ENCODE data around the gene AUP1.

The AUP1 gene

DNA sequence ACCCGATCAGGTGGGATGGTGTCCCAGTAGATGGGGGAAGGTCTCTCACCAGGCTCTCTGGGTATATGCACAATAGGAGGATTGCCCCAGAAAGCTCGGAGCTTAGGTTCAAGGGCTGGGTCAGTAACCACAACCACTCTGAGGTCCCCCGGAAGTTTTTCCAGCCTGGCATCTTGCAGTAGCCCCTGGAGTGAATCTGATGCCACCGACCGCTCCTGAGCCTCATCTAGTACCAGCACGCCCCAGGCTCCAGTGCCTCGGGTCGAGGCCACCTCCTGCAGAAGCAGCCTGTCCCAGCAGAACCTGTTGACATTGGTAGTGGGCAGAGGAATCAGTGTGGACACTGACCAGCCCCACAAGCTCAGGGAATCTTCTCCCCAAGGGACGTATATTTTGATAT is 5.5 kb downstream of the AUP1 start:
- Histone ChIP-seq H3K27me3 (ENCODE audit: insufficient read depth, poor library complexity, severe bottlenecking) (peaks cover 10% of the 10 kb centered on the region), H3K36me3 (ENCODE audit: low read depth) (peaks cover 31% of the 10 kb centered on the region), H3K4me1 (ENCODE audit: insufficient read depth, poor library complexity, severe bottlenecking) (peaks cover 2% of the 10 kb centered on the region), H3K4me3 (ENCODE audit: severe bottlenecking) (no peak overlapping the region), H3K27ac (ENCODE audit: poor library complexity, severe bottlenecking) (no peak overlapping the region), H3K9me3 (ENCODE audit: severe bottlenecking) (no peaks in the 10 kb centered on the region)
- no peak for DNase-seq (ENCODE audit: low spot score)
- ATAC-seq (ENCODE audit: low read depth): no peak
- TF ChIP-seq, protein P1, sequence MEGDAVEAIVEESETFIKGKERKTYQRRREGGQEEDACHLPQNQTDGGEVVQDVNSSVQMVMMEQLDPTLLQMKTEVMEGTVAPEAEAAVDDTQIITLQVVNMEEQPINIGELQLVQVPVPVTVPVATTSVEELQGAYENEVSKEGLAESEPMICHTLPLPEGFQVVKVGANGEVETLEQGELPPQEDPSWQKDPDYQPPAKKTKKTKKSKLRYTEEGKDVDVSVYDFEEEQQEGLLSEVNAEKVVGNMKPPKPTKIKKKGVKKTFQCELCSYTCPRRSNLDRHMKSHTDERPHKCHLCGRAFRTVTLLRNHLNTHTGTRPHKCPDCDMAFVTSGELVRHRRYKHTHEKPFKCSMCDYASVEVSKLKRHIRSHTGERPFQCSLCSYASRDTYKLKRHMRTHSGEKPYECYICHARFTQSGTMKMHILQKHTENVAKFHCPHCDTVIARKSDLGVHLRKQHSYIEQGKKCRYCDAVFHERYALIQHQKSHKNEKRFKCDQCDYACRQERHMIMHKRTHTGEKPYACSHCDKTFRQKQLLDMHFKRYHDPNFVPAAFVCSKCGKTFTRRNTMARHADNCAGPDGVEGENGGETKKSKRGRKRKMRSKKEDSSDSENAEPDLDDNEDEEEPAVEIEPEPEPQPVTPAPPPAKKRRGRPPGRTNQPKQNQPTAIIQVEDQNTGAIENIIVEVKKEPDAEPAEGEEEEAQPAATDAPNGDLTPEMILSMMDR (IDR thresholded peaks at IDR 0.05; ENCODE audit: poor library complexity, severe bottlenecking): no peak

DNA sequence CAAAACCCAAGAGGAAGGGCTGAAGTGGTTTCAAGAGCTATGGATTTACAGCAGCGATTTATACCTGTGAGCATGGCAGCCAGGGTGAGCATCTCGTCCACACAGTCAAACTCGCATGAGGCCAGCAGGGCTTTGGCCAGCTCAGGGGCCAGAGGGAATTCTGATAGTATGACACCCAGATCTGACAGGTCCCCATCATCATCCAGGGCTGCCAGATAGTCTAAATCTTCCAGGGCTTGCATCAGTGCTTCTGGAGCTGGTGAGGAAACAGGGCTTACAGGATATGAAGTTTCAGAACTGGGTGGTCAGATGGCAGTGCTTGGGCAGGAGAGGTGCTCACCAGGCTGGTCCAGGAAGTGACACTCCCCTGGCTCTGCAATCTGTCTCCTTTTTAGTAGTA is 7.0 kb downstream of the AUP1 start:
- Histone ChIP-seq H3K36me3 (ENCODE audit: low read depth) (peaks cover 19% of the 10 kb centered on the region), H3K27me3 (ENCODE audit: insufficient read depth, poor library complexity, severe bottlenecking) (peaks cover 23% of the 10 kb centered on the region), H3K9me3 (ENCODE audit: severe bottlenecking) (no peaks in the 10 kb centered on the region), H3K27ac (ENCODE audit: poor library complexity, severe bottlenecking) (no peak overlapping the region), H3K4me3 (ENCODE audit: severe bottlenecking) (no peak overlapping the region), H3K4me1 (ENCODE audit: insufficient read depth, poor library complexity, severe bottlenecking) (peaks cover 2% of the 10 kb centered on the region)
- no peak for ATAC-seq (ENCODE audit: low read depth)
- DNase-seq (ENCODE audit: low spot score): no peak
- TF ChIP-seq, protein P1 (IDR thresholded peaks at IDR 0.05; ENCODE audit: poor library complexity, severe bottlenecking): no peak

DNA sequence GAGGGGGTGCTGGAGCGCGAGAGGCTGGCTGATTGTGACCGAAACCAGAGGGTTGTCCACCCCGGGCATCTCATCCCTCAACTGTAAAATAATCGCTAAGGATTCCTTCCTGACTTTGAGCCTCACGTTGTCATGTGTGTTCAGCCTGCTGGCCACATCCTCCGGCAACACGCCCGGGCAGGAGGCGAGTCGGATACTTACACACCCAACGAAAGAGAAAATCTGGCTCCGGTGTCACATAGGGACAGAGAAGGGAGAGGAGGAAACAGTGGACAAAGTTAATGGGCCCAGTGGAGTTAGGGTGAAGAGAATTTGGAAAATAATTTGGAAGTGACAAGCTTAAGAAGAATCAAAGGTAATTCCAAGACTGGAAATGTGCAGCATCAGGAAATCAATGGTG is 12.9 kb downstream of the AUP1 start:
- DNase-seq (ENCODE audit: low spot score) (no peak), ATAC-seq (ENCODE audit: low read depth) (no peak)
- no peak overlapping the region for H3K4me3 ChIP-seq (ENCODE audit: severe bottlenecking)
- no peaks in the 10 kb centered on the region for H3K9me3 ChIP-seq (ENCODE audit: severe bottlenecking)
- no peaks in the 10 kb centered on the region for H3K36me3 ChIP-seq (ENCODE audit: low read depth)
- TF ChIP-seq, protein P1 (IDR thresholded peaks at IDR 0.05; ENCODE audit: poor library complexity, severe bottlenecking): no peak
- H3K27ac ChIP-seq (ENCODE audit: poor library complexity, severe bottlenecking): no peak overlapping the region
- H3K27me3 ChIP-seq (ENCODE audit: insufficient read depth, poor library complexity, severe bottlenecking): peaks cover 82% of the 10 kb centered on the region
- H3K4me1 ChIP-seq (ENCODE audit: insufficient read depth, poor library complexity, severe bottlenecking): no peaks in the 10 kb centered on the region

DNA sequence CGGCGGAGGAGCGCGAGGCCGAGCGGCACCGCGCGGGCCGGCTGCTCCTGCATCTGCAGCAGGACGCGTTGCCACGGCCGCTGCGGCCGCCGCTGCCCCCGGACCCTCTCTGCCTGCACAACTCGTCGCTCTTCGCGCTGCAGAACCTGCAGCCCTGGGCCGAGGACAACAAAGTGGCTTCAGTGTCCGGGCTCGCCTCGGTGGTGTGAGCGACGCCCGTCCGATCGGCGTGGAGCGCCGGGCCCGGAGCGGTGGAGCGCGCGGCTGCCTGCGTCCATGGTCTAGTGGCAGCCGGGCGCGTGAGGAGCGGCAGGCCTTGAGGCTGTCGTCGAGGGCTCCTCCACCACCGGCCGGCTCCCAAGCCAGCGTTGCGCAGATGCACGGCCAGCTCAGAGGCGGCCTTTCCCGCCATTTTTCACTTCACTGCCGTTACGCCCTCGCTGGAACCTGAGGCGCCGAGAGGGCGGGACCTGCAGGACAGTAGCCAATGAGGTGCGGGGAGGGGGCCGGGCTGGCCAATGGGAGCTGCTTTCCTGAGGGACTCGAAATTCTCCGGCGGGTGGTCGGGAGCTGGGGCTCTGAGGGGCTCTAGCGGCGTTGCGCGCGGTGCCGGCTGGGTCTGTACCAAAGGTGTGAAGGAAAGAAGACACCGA is 13.4 kb downstream of the AUP1 start:
- Histone ChIP-seq H3K4me3 (ENCODE audit: severe bottlenecking) (no peak overlapping the region), H3K9me3 (ENCODE audit: severe bottlenecking) (no peaks in the 10 kb centered on the region), H3K27ac (ENCODE audit: poor library complexity, severe bottlenecking) (no peak overlapping the region), H3K27me3 (ENCODE audit: insufficient read depth, poor library complexity, severe bottlenecking) (peaks cover 85% of the 10 kb centered on the region), H3K36me3 (ENCODE audit: low read depth) (no peaks in the 10 kb centered on the region), H3K4me1 (ENCODE audit: insufficient read depth, poor library complexity, severe bottlenecking) (no peaks in the 10 kb centered on the region)
- ATAC-seq (ENCODE audit: low read depth): no peak; the same call in 2 of the 3 replicates
- TF ChIP-seq, protein P1 (IDR thresholded peaks at IDR 0.05; ENCODE audit: poor library complexity, severe bottlenecking): no peak
- peak; percentile 69 for DNase-seq (ENCODE audit: low spot score)

DNA sequence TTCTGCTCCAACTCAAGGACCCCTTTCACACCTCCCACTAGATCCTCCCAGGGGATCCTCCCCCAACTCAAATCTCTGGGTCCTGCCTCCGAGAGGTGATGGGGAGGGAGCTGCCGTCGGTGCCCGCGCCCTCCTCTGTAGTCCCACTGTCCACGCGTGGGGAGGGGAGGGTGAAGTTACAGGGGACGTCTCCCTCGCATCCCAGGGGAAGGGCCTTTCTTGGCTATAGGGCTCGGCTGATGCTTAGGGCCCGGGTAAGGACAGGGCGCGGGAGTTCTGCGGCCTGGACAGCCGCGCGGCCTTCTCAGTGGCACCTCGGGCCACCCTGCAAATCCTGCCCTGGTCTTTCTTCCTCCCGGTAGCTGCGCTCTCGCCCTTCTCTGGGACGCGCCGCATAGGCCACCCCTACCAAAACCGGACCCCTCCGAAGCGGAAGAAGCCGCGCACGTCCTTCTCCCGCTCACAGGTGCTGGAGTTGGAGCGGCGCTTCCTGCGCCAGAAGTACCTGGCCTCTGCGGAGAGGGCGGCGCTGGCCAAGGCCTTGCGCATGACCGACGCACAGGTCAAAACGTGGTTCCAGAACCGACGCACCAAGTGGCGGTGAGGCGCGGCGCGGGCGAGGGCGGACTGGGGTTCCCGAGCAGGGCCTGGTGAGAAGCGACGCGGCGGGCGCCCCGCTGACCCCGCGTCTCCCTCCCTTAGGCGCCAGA is 14.1 kb downstream of the AUP1 start:
- DNase-seq (ENCODE audit: low spot score): peak; percentile 42
- TF ChIP-seq, protein P1 (IDR thresholded peaks at IDR 0.05; ENCODE audit: poor library complexity, severe bottlenecking): no peak
- no peak overlapping the region for H3K4me3 ChIP-seq (ENCODE audit: severe bottlenecking)
- no peaks in the 10 kb centered on the region for H3K4me1 ChIP-seq (ENCODE audit: insufficient read depth, poor library complexity, severe bottlenecking)
- no peaks in the 10 kb centered on the region for H3K36me3 ChIP-seq (ENCODE audit: low read depth)
- H3K27me3 ChIP-seq (ENCODE audit: insufficient read depth, poor library complexity, severe bottlenecking): peaks cover 85% of the 10 kb centered on the region
- H3K9me3 ChIP-seq (ENCODE audit: severe bottlenecking): no peaks in the 10 kb centered on the region
- ATAC-seq (ENCODE audit: low read depth): no peak
- no peak overlapping the region for H3K27ac ChIP-seq (ENCODE audit: poor library complexity, severe bottlenecking)
